Activated CD4-positive, alpha-beta T cell treated with anti-CD3 and anti-CD28 coated beads, Interleukin-2, Interleukin-6, amounts not matched to agents 100 ng/mL and 50 ng/mL, durations not matched to agents 16 hours and 8 hours (primary cell): ENCODE results near the gene THSD4.

Experiments used
- DNase-seq: peaks from one replicate; pipeline ENCODE4 v3.0.0-alpha.2; 2020

THSD4 gene

GRCh38 chr15:71271327-71271726 lies 156.1 kb downstream of the THSD4 start:
- DNase-seq, result no peak

- no peak for DNase-seq
Measured at GRCh38 chr15:71272932-71273331, 157.7 kb downstream of the THSD4 start.

GRCh38 chr15:71273731-71274447 lies 158.6 kb downstream of the THSD4 start:
- DNase-seq, result no peak

GRCh38 chr15:71274448-71274798 lies 159.2 kb downstream of the THSD4 start:
- no peak for DNase-seq

- no peak for DNase-seq
Measured at GRCh38 chr15:71275098-71275497, 159.8 kb downstream of the THSD4 start.

- no peak for DNase-seq
Measured at GRCh38 chr15:71275566-71276335, 160.5 kb downstream of the THSD4 start.

- no peak for DNase-seq
Measured at GRCh38 chr15:71276336-71276665, 161.0 kb downstream of the THSD4 start.

GRCh38 chr15:71278989-71279756 lies 163.9 kb downstream of the THSD4 start:
- DNase-seq, result no peak

- no peak for DNase-seq
Measured at GRCh38 chr15:71279757-71280141, 164.5 kb downstream of the THSD4 start.

GRCh38 chr15:71280206-71280605 lies 164.9 kb downstream of the THSD4 start:
- no peak for DNase-seq

GRCh38 chr15:71281256-71281655 lies 166.0 kb downstream of the THSD4 start:
- DNase-seq, result no peak

- DNase-seq, result no peak
Measured at GRCh38 chr15:71282076-71282475, 166.8 kb downstream of the THSD4 start.

GRCh38 chr15:71288348-71288955 lies 173.2 kb downstream of the THSD4 start:
- no peak for DNase-seq

GRCh38 chr15:71290002-71290401 lies 174.7 kb downstream of the THSD4 start:
- DNase-seq, result no peak

- DNase-seq, result no peak
Measured at GRCh38 chr15:71290881-71291635, 175.8 kb downstream of the THSD4 start.

- DNase-seq, result peak; percentile 8
Measured at GRCh38 chr15:71291723-71292122, 176.5 kb downstream of the THSD4 start.

GRCh38 chr15:71293723-71294122 lies 178.5 kb downstream of the THSD4 start:
- no peak for DNase-seq

- DNase-seq, result no peak
Measured at GRCh38 chr15:71294251-71294910, 179.1 kb downstream of the THSD4 start.

GRCh38 chr15:71294911-71295602 lies 179.8 kb downstream of the THSD4 start:
- DNase-seq, result peak; percentile 7

GRCh38 chr15:71295603-71296314 lies 180.5 kb downstream of the THSD4 start:
- DNase-seq, result no peak

GRCh38 chr15:71296315-71296679 lies 181.0 kb downstream of the THSD4 start:
- no peak for DNase-seq
